WTC11 (cell line): ENCODE data around the gene FAM72D. TPM values are rescaled to one million over a fixed set of nuclear protein-coding genes. Genes with fewer than 3 reads are reported as not detected.
"Not testable (repeated sequence)": the region's sequence is repeated elsewhere in the genome, so short reads cannot be mapped to it uniquely, and the experiment has no call there.

ENCODE experiments used
- ATAC-seq: fragments of 200-7000 bp; cut with Tn5 transposase; 2 replicates; pipeline ENCODE4 v1.10.0; 2021; ENCODE audit warnings: mild to moderate bottlenecking, moderate library complexity
- CTCF ChIA-PET: fragments of 300-600 bp; sonication (Branson Sonifier 250); formaldehyde crosslinking; loops from one replicate; lab custom pipeline; 2021; ENCODE audit warnings: antibody characterized with exemption; lab: Charles Lee
- POLR2A ChIA-PET: fragments of 350-600 bp; sonication (Branson Sonifier 250); formaldehyde crosslinking; loops from one replicate; lab custom pipeline; 2021; ENCODE audit warnings: antibody characterized with exemption; lab: Charles Lee
- DNase-seq: peaks from one replicate; pipeline ENCODE4 v3.0.0; 2021; ENCODE audit warnings: low spot score
- H3K27ac Mint-ChIP-seq: 2 replicates; pipeline ENCODE4 v1.8.0; 2021; ENCODE audit warnings: mixed read lengths
- H3K27me3 Mint-ChIP-seq: 2 replicates; pipeline ENCODE4 v1.8.0; 2021; ENCODE audit warnings: low read depth, mild to moderate bottlenecking, moderate library complexity, mixed read lengths
- H3K36me3 Mint-ChIP-seq: 2 replicates; pipeline ENCODE4 v1.8.0; 2021; ENCODE audit warnings: mixed read lengths
- H3K4me1 Mint-ChIP-seq: 2 replicates; pipeline ENCODE4 v1.8.0; 2022; ENCODE audit warnings: mixed read lengths
- H3K4me3 Mint-ChIP-seq: 2 replicates; pipeline ENCODE4 v1.8.0; 2021; ENCODE audit warnings: mild to moderate bottlenecking, moderate library complexity, mixed read lengths
- H3K9me3 Mint-ChIP-seq: 2 replicates; pipeline ENCODE4 v1.8.0; 2021; ENCODE audit warnings: mixed read lengths
- total RNA-seq: library from RNA; stranded (reverse); gene quantifications from 3 replicates; pipeline ENCODE4 v1.2.3, GENCODE V29; 2021

Gene FAM72D
- total RNA-seq, 1 experiment from 2014 or later: 14.3 TPM

GRCh38 chr1:145066486-145066885, 29.3 kb upstream of the FAM72D start:
- POLR2A ChIA-PET, CTCF ChIA-PET, H3K36me3 Mint-ChIP-seq, ATAC-seq, H3K27ac Mint-ChIP-seq, H3K4me1 Mint-ChIP-seq, H3K4me3 Mint-ChIP-seq, H3K27me3 Mint-ChIP-seq, DNase-seq, H3K9me3 Mint-ChIP-seq: not testable (repeated sequence)

GRCh38 chr1:145071569-145071968, 24.2 kb upstream of the FAM72D start:
- POLR2A ChIA-PET, H3K4me3 Mint-ChIP-seq, DNase-seq, CTCF ChIA-PET, H3K27ac Mint-ChIP-seq, H3K4me1 Mint-ChIP-seq, H3K27me3 Mint-ChIP-seq, ATAC-seq, H3K9me3 Mint-ChIP-seq, H3K36me3 Mint-ChIP-seq: not testable (repeated sequence)

- H3K27ac Mint-ChIP-seq, ATAC-seq, H3K27me3 Mint-ChIP-seq, H3K4me1 Mint-ChIP-seq, H3K9me3 Mint-ChIP-seq, POLR2A ChIA-PET, H3K36me3 Mint-ChIP-seq, DNase-seq, CTCF ChIA-PET, H3K4me3 Mint-ChIP-seq: not testable (repeated sequence)
Observed at GRCh38 chr1:145074021-145074559, 21.7 kb upstream of the FAM72D start.

GRCh38 chr1:145076877-145077276, 18.9 kb upstream of the FAM72D start:
- H3K27ac Mint-ChIP-seq, CTCF ChIA-PET, H3K36me3 Mint-ChIP-seq, H3K27me3 Mint-ChIP-seq, H3K4me3 Mint-ChIP-seq, POLR2A ChIA-PET, ATAC-seq, H3K4me1 Mint-ChIP-seq, H3K9me3 Mint-ChIP-seq, DNase-seq: not testable (repeated sequence)

- POLR2A ChIA-PET, ATAC-seq, H3K36me3 Mint-ChIP-seq, CTCF ChIA-PET, DNase-seq, H3K9me3 Mint-ChIP-seq, H3K27me3 Mint-ChIP-seq, H3K4me3 Mint-ChIP-seq, H3K4me1 Mint-ChIP-seq, H3K27ac Mint-ChIP-seq: not testable (repeated sequence)
Observed at GRCh38 chr1:145077872-145078786, 17.6 kb upstream of the FAM72D start.

- DNase-seq, H3K27me3 Mint-ChIP-seq, H3K9me3 Mint-ChIP-seq, ATAC-seq, CTCF ChIA-PET, POLR2A ChIA-PET, H3K27ac Mint-ChIP-seq, H3K36me3 Mint-ChIP-seq, H3K4me3 Mint-ChIP-seq, H3K4me1 Mint-ChIP-seq: not testable (repeated sequence)
Observed at GRCh38 chr1:145078787-145079370, 16.9 kb upstream of the FAM72D start.

GRCh38 chr1:145079737-145080136, 16.0 kb upstream of the FAM72D start:
- H3K27me3 Mint-ChIP-seq, H3K4me1 Mint-ChIP-seq, CTCF ChIA-PET, DNase-seq, H3K4me3 Mint-ChIP-seq, POLR2A ChIA-PET, H3K27ac Mint-ChIP-seq, H3K9me3 Mint-ChIP-seq, H3K36me3 Mint-ChIP-seq, ATAC-seq: not testable (repeated sequence)

GRCh38 chr1:145080193-145080592, 15.6 kb upstream of the FAM72D start:
- H3K4me1 Mint-ChIP-seq, DNase-seq, H3K9me3 Mint-ChIP-seq, H3K27ac Mint-ChIP-seq, CTCF ChIA-PET, H3K27me3 Mint-ChIP-seq, H3K4me3 Mint-ChIP-seq, ATAC-seq, POLR2A ChIA-PET, H3K36me3 Mint-ChIP-seq: not testable (repeated sequence)

GRCh38 chr1:145082483-145083255, 13.1 kb upstream of the FAM72D start:
- CTCF ChIA-PET: not testable (repeated sequence)

More at GRCh38 chr1:145082483-145083255, 13.1 kb upstream of the FAM72D start:
- H3K9me3 Mint-ChIP-seq, H3K4me3 Mint-ChIP-seq, H3K36me3 Mint-ChIP-seq, POLR2A ChIA-PET, ATAC-seq, H3K27me3 Mint-ChIP-seq, DNase-seq, H3K4me1 Mint-ChIP-seq, H3K27ac Mint-ChIP-seq: not testable (repeated sequence)
